ENCODE results near the gene ZNF813. TPM values are rescaled to one million over a fixed set of nuclear protein-coding genes. Genes with fewer than 3 reads are reported as not detected.

ZNF813 gene
- total and polyA plus RNA-seq, 11 donors, result 0.42 to 2.5 (median 1.1) TPM

DNA sequence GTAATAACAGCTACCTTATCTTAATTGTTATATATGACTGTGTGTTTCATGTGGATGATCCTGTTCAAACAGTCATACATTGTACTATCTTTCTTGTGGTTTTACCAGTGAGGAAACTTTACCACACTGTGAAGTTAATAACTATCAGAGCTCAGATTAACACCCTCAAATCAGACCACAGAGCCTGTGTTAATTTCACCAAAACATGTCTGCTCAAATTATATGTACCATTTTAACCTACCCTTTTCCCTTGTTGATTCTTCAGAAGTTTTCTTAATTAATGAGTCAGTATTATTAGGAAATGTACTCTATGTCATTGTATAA, 68.7 kb downstream of the ZNF813 start:
- DNase-seq, result no peak
- intact Hi-C loops (cut with DNase I), result no loop called here
- Histone ChIP-seq H3K27me3 (no peaks in the 10 kb centered on the region), H3K4me1 (peaks cover 0 to 4% (median 0%) of the 10 kb centered on the region in 12 donors), H3K9me3 (no peaks in the 10 kb centered on the region), H3K27ac (no peak overlapping the region), H3K4me3 (no peak overlapping the region), H3K36me3 (peaks cover 0 to 10% (median 0%) of the 10 kb centered on the region in 9 donors)
- no peak for TF ChIP-seq POLR2A (IDR thresholded peaks at IDR 0.05)
- no peak for TF ChIP-seq CTCF (IDR thresholded peaks at IDR 0.05)
- ATAC-seq, result no peak

DNA sequence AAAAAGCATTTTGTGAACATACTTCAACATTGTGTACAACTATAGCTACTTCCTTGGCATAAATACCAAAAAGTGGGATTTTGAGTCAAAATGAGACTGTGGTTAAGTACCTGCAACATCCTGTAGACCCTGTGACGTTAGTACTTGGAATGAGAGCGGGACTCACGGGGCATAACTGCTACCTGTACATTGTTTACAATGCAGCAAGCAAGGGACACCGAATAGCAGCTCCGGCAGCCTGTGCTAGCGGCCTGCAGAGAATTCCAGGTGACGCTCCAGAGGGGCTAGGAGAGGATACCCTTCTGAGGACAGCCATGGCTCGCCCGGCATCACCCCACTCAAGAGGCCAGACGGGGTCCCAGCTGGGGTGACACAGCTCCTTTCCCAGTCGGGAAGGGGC, 69.6 kb downstream of the ZNF813 start:
- Histone ChIP-seq H3K36me3 (peaks cover 0 to 17% (median 7%) of the 10 kb centered on the region in 9 donors), H3K27me3 (no peaks in the 10 kb centered on the region), H3K9me3 (no peaks in the 10 kb centered on the region), H3K4me3 (peak overlapping the region; percentile 36 to 98 (median 74)), H3K27ac (peak overlapping the region in 11 of 12 donors; percentile 72 to 91 (median 86)), H3K4me1 (peaks cover 0 to 4% (median 0%) of the 10 kb centered on the region in 12 donors)
- ATAC-seq, result peak in 1 of 4 donors; percentile 5
- 55 to 64% (median 59%) methylated on average over 10 to 11 of the region's 11 CpGs for WGBS, 4 donors
- intact Hi-C loops (cut with DNase I), result no loop called here
- no peak for TF ChIP-seq POLR2A (IDR thresholded peaks at IDR 0.05)
- TF ChIP-seq CTCF (IDR thresholded peaks at IDR 0.05), result no peak
- no peak for DNase-seq

DNA sequence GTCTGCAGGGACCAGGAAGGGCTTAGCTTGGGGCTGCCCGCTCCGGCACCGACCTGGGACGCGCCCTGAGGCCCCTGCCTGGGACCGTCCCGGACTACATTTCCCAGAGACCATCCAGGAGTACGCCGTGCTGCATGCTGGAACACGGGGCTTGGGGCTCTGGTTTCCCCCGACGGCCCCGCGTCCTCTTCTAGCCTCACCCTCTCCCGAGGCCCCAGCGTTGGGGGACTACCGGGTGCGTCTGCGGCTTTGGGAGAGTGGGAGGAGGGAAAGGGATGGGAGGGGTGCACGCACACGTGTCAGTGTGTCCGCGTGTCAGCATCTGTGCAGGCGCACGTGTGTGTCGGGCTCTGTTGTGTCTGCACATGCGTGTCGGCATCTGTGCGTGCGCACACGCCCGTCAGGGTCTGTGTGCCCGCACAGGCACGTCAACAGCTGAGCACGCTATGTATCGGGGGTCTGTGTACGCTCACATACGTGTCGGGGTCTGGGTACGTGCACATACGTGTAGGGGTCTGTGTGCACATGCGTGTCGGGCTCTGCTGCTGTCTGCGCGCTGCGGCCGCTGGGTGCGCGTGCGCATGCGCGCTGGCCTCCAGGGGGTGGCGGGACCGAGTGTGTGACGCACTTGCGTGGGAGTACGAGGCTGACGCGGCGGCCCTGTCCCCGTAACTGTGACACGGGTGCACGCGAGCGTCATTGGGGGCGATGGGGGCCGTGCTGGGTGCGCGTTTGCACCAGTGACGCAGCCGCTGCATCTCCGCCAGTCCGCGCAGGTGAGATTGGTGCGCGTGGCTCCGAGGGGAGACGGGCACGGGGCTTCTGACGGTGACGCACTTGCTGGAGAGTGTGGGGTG, 70.2 kb downstream of the ZNF813 start, which contains the start of gene ZNF331:
ZNF331 (plus strand) TSS at position 625 of the 857 bp plus-strand sequence. CDS start 31,232 bp downstream, outside the sequence.
- intact Hi-C loops (cut with DNase I), result no loop called here
- peaks cover 0 to 22% (median 10%) of the 10 kb centered on the region in 9 donors for H3K36me3 ChIP-seq
- peaks cover 0 to 4% (median 0%) of the 10 kb centered on the region in 12 donors for H3K4me1 ChIP-seq
- H3K27me3 ChIP-seq, result no peaks in the 10 kb centered on the region
- WGBS, 4 donors, result 46 to 66% (median 52%) methylated on average over 67 to 81 of the region's 81 CpGs
- H3K9me3 ChIP-seq, result no peaks in the 10 kb centered on the region
- TF ChIP-seq CTCF (IDR thresholded peaks at IDR 0.05) (peak in 8 of 12 donors; percentile 15 to 54 (median 42)), POLR2A (IDR thresholded peaks at IDR 0.05) (peak in 1 of 2 donors; percentile 55)
- peak within 1 kb of the TSS; percentile 36 to 98 (median 74) for H3K4me3 ChIP-seq
- peak within 1 kb of the TSS; percentile 61 to 91 (median 85) for H3K27ac ChIP-seq
- DNase-seq, result peak; percentile 83 to 94 (median 87)
- ATAC-seq, result peak; percentile 87 to 93 (median 92)

GRCh38 chr19:53538378-53539109, 71.0 kb downstream of the ZNF813 start:
- Histone ChIP-seq H3K36me3 (peaks cover 0 to 22% (median 13%) of the 10 kb centered on the region in 9 donors), H3K27me3 (no peaks in the 10 kb centered on the region), H3K4me1 (peaks cover 0 to 4% (median 0%) of the 10 kb centered on the region in 12 donors), H3K27ac (peak overlapping the region; percentile 61 to 91 (median 85)), H3K9me3 (no peaks in the 10 kb centered on the region), H3K4me3 (peak overlapping the region; percentile 36 to 98 (median 74))
- no peak for DNase-seq
- WGBS, 4 donors, result 51 to 63% (median 57%) methylated on average over 20 to 36 of the region's 36 CpGs
- no peak for TF ChIP-seq POLR2A (IDR thresholded peaks at IDR 0.05)
- no peak for TF ChIP-seq CTCF (IDR thresholded peaks at IDR 0.05)
- intact Hi-C loops (cut with DNase I), result no loop called here
- peak; percentile 15 to 41 (median 28) for ATAC-seq
